C4-2B (cell line): ENCODE data around the gene GLRX.

Source experiments
- CTCF ChIP-seq: fragments of 450-650 bp; conservative IDR thresholded peaks from 2 replicates; pipeline ENCODE4 v1.5.1; 2017; ENCODE audit warnings: mild to moderate bottlenecking
- ZFX ChIP-seq: fragments of 450-650 bp; IDR thresholded peaks from 2 replicates; pipeline ENCODE4 v1.6.1; 2017

GRCh38 chr5:95846554-95847260 is 24.2 kb upstream of the GLRX start:
- TF ChIP-seq CTCF (peak; percentile 96), ZFX (no peak)
